HG03442 (cell line): ENCODE data around the gene ZSWIM9.

Source experiments
- ATAC-seq: cut with Tn5 transposase; IDR thresholded peaks from one replicate; pipeline ENCODE4 v1.9.1; 2021; ENCODE audit warnings: mild to moderate bottlenecking, moderate library complexity; ENCODE audit not compliant: unreplicated experiment

Gene ZSWIM9

DNA sequence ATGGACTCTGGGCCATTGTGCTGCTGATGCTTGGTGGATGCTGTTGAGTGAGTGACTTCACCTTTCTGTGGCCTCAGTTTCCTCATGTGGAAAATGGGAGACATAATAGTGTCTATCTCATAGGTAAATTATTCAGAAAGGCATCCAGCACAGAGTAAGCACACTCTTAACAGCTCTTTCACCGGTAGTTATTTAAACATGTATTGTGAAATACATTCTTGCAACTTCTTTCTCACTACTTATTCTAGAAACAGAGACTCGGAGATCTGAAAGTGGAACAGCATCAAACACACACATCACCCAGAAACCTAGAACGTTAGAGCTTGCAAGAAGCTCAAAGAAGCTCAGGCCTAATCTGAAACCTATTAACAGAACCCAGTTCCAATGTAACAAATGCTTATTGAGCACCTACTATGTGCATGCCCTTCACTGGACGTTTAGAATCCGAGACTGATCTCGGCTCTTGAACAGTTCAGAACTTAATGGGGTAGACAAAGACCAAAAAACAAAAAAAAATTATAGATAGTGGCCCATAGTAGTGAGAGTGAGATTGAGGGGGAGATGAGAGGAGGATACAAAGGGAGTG, 4.1 kb downstream of the ZSWIM9 start:
- no peak for ATAC-seq

DNA sequence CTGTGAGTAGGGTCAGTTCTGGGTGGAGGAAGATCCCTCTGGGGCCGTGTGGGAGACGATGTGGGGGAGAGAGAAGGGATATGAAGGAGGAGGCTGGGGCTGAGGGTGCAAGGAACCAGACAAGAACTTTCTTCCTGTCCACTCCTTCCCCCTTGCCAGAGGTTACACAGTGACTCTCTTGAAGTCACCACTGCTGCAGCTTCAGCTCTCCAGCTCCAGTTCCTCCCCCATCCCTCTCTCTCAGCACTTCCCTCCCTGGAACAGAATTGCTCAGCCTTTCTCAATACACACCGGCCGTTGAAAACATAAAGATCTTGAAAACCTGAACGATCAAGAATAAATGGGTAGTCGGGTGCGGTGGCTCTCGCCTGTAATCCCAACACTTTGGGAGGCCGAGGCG, 5.1 kb downstream of the ZSWIM9 start:
- ATAC-seq = no peak

DNA sequence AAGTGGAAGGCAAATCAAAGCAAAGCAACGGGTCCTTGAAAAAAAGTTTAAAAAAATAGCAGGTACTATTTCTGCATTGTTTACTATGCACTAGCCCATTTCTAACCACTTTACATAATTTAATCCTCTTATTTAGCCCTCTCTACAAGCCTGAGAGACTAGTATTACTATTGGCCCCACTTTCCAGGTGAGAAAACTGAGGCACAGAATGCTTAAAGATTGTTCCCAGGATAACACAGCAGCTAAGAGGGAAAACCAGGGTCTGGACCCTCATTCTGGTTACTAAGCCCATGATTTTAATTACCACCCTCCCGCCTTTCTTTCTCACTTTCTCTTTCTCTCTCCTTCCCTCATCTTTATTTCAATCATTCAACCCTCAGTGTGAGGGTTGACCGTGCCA, 5.7 kb downstream of the ZSWIM9 start:
- no peak for ATAC-seq

DNA sequence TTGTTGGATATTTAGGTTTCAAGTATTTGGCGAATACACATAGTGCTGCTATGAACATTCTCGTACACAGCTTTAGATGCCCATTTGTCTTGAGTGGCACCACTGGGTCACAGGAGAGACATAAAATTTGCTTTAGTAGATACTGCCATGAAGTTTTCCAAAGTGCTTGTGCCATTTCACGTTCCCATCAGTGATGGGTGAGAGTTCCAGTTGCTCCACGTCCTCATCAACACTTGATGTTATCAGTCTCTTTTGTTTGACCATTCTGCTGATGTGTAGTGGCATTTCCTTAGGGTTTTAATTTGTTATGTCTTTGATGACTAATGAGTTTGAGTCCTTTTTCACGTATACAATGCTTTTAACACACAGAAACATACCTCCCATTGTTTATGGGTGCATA, 11.0 kb downstream of the ZSWIM9 start:
- ATAC-seq = no peak

DNA sequence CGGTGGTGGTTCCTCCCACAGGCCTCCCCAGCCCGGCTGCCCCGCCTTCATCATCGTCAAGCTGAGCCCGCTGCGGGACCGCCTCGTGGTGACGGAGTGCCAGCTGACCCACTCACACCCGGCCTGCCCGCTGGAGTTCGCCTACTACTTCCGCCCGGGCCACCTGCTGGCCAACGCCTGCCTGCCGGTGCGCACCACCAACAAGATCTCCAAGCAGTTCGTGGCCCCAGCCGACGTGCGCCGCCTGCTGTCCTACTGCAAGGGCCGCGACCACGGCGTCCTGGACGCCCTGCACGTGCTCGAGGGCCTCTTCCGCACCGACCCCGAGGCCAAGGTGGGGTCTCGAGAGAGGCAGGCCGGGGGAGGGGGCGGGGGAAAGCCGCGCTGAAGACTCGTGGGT, 12.0 kb downstream of the ZSWIM9 start:
- no peak for ATAC-seq

DNA sequence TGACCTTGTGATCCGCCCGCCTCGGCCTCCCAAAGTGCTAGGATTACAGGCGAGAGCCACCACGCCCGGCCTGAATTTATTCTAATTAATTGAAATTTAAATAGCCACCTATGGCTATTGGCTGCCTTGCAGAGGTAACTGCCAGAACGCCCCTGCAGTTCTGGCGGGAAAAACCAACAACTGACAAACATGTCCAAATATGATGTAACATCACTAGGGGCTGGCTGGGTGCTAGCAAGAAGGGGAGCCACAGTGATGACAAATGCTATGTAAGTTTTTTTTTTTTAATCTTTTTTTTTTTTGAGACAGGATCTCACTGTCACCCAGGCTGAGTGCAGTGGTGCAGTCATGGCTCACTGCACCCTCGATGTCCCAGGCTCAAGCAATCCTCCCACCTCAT, 12.9 kb downstream of the ZSWIM9 start:
- no peak for ATAC-seq

DNA sequence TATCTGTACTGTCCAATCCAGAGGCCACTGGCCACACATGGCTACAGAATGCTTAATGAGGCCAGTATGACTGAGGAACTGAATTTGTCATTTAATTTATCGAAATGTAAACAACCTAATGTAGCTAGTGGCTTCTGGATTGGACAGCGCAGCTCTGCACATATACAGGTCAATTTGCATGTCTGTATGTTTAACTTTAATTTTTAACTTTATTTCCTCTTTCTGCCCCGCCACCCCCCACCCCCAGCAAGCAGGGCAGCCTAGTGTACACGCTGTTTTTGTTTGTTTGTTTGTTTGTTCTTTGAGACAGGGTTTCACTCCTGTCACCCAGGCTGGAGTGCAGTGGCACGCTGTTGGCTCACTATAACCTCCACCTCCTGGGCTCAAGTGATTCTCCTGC, 15.5 kb downstream of the ZSWIM9 start:
- ATAC-seq = no peak

DNA sequence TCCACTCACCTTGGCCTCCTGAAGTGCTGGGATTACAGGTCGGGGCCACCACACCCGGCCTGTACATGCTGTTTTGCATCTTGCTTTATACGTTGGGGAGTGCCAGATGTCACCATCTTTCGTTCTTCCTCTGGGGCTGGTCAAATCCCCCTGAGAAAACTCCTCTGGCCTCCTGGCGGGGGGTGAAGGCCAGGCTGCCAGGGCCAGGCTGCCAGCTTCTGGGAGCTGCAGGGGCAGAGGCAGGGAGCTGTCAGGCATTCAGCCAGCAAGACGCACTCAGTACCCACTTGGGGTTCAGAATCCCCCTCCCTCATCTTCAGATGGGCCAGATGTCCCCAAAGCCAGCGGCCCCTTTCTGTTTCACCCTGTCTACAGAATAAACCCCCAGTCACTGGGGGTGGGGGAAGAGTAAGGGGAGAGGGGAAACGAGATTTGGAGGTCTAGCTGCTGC, 16.1 kb downstream of the ZSWIM9 start:
- ATAC-seq = no peak

DNA sequence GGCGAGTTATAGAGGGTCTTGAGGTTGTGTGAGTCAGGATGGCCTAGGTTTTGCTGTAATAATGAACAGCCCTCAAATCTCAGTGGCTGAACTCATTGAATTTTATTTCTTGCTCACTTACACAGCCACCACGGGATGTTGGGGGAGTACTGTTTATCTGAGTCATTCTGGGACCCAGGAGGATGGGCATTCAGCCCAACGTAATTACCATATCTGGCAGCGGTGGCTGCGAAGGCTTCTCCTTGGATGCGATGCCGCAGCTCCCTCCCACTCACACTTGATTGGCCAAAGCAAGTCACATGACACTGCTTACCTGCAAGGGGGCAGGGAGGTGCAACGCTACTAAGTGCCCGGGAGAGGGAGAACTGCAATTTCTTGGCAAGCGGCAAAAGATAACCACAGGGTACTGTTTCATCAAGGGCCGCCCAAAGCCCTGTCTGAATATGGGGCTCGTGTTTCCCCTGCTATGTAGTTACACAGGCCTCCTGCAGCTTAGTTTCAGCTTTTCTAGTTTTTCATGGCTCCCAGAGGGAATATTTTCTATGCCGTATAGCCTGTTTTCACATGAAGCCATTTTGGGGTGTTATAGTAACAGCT, 19.9 kb downstream of the ZSWIM9 start:
- no peak for ATAC-seq

DNA sequence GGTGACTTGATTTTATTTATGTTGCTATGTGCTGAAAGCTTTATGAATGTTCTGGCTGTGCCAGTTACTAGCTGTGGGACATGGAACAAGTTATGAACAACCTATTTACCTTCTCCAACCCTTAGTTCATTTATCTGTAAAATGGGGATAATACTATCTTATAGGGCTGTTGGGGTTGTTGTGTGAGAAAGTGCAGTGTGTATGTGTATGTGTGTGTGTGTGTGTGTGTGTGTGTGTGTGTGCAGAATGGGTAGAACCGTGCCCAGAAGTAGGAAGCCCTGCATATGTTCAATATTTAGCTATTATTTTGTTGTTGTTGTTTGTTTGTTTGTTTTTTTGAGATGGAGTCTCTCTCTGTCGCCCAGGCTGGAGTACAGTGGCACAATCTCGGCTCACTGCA, 20.4 kb downstream of the ZSWIM9 start:
- ATAC-seq = no peak

DNA sequence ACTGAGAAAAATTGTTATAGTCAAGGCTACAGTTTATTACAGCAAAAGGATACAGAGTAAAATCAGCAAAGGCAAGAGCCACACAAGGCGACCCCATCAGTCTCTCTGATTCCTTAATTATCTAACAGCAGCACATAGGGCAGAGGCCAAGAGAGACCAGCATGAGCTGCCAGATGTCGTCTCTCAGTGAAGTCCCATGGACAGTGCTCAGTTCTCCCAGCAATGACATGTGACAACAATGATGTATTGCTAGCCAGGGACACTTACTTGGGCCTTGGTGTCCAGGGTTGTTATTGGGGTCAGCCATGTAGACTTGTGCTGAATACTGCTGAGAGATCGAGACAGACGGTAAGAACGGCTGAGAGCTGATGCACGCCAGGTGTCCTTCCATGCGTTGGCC, 22.3 kb downstream of the ZSWIM9 start:
- no peak for ATAC-seq

DNA sequence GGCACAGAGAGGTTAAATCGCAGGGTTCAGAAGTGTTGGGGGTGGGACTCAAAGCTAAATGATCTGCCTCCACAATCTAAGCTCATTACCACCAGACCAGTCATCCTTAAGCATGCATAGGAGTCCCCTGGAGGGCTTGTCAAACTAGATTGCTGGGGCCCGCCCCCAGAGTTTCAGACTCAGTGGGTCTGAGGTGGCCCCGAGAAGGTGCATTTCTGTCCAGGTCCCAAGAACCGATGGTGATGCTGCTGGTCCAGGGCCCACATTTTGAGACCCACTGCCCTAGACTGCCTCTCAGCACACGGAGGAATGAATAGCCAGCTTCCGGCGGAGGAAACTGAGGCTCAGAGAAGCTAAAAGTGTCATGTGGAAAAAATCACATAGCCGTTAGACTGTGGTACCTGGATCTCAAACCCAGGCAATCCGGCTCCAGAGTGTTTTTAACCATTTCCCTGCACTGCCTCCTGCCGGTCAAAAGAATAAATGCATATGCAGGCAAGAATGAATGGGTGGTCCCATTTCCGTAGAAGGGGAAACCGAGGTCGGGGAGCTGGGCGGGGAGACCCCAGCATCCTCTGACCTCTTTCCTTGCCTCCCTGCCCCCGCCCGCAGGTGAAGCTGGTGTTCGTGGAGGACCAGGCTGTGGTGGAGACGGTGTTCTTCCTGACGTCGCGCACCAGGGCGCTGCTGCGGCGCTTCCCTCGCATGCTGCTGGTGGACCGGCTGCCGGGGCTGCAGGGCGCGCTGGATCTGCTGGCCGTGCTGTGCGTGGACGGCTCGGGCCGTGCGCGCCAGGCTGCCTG, 23.8 kb downstream of the ZSWIM9 start:
- no peak for ATAC-seq

DNA sequence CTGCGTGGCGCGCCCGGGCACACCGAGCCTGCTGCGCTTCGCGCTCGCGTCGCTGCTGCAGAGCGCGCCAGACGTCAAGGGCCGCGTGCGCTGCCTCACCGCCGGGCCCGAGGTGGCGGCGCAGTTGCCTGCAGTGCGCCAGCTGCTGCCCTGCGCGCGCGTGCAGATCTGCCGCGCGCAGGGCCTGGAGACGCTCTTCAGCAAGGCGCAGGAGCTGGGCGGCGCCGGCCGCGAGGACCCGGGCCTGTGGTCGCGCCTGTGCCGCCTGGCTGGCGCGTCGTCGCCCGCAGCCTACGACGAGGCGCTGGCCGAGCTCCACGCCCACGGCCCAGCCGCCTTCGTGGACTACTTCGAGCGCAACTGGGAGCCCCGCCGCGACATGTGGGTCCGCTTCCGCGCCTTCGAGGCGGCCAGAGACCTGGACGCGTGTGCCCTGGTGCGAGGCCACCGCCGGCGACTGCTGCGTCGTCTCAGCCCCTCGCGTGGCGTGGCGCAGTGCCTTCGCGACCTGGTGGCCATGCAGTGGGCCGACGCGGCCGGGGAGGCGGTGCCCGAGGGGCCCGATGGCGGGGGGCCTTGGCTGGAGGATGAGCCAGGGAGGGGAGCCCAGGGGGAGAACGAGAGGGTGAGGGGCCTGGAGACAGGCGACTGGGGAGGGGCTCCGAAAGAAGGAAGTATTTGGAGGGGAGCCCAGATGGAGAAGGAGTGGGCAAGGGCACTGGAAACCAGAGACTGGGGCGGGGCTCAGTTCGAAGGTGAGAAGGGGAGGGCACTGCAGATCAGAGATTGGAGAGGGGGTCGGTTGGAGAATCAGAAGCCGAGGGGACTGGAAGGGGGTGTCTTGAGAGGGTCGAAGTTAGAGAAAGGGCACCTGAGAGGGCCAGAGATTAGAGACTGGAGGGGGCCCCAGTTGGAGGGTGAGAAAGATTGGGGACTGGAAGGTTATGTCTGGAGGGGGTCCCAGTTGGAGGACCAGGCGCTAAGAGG, 24.7 kb downstream of the ZSWIM9 start:
- ATAC-seq = no peak

DNA sequence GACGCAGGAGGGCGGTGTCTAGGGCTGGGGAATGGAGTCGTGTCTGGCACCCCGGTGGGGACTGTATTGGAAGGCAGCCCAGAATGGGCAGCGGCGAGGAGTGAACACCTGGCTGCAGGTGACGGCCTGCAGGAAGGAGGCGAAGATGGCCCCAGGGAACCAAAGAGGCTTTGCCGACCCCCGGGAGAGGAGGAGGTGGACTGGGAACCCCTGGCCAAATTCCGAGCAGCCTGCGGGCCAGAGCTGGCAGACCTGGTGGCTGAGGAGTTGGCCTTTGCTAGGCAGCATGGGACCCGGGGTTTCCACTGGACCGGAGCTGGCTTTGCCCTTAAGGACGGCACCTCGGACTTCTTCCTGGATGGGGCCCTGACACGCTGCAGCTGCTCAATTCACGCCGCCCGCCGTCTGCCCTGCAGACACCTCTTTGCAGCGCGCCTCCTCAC, 25.9 kb downstream of the ZSWIM9 start:
- no peak for ATAC-seq

DNA sequence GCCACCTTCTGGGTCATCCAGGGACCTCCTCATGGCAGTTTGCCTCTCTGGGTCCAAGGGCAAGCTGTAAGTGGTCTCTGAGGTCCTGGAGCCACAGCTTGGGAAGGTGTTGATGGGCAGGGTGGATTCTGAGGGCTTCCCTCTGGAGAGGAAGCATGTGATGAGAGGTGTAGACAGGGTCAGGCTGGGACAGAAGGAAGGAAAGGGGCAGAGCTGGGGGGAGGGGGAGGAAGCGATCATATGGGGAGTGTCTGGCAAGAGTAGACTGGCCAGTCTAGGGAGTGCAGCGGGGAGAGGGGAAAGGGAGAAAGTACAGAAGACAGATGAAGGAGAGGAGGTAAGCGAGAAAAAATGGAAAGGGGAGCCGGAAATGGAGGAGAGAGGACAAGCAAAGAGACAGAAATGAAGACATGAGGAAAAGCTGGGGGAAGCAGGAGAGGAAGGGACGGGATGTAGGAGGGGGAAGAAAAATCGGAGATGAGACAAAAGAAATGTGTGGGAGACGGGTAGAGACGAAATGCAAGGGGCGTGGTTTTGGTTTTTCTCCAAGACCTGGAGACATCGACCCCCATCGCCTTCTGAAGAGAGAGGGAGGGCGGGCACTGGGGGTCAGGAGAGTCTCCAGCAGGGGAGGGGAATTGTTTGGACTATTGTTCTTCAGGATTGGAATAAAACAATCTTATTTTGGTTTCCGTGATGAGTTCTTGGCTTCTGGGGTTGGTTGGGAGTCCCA, 26.6 kb downstream of the ZSWIM9 start:
- no peak for ATAC-seq

DNA sequence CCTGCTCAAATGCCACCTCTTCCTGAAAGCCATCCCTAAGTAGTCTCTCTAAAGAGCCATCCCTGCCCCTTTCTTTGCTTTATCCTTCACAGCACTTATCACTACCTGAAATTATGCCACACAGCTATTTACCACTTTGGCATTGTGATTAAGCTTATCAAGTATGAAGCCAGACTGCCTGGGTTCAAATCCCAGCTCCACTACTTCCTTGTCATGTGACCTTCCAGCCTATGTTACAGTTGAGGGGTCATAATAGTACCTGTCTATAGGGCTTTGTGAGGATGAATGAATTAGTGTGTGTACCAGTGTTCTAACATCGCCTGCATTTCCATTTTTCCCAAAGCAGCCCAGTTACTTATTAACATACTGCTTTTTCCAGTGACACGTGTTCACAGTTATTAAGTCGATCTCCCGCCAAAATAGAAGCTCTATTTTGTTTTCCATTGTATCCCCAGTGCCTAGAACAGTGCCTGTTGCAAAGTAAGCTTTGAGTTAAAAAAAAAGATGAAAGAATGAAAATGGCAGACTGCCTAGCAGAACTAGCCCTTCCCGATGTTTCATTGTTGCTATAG, 32.8 kb downstream of the ZSWIM9 start:
- no peak for ATAC-seq

DNA sequence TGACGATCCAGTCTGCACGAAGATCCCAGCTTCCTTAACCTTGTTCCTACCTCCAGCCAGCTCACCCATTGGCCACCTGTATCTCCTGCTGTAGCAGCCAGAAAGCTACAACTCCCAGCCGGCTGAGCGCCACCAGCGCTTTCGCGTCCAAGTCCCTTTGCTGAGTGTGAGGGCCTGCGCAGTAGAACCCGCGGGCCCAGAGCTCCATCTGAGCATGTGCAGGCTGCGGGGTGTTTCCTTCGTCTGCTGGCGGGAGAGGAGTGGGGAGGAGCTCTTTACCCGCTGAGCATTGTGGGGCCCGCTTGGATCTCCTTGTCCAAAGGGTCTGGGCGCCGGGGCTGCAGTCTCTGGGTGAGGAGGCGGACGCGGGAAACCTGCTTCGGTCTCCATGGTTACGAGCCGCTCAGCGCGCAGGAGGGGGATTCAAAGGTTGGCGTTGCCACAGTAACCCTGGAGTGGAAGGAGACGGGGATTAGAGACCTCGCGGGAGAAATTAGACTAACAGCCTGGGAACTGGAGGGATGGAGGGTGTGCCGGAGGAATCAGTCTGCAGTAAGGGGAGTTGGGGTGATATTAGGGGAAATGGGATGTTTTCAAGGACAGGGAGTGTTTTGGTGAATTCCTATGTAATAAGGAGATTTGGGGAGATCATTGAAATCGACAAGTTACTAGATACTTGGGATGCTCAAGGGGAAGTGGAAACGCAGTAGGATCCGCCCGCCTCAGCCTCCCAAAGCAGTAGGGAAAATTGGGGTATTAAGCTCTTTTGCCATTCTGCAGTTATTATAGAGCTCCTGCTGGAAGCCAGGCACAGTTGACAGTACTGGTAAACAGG, 33.5 kb downstream of the ZSWIM9 start:
- peak; percentile 83 for ATAC-seq

DNA sequence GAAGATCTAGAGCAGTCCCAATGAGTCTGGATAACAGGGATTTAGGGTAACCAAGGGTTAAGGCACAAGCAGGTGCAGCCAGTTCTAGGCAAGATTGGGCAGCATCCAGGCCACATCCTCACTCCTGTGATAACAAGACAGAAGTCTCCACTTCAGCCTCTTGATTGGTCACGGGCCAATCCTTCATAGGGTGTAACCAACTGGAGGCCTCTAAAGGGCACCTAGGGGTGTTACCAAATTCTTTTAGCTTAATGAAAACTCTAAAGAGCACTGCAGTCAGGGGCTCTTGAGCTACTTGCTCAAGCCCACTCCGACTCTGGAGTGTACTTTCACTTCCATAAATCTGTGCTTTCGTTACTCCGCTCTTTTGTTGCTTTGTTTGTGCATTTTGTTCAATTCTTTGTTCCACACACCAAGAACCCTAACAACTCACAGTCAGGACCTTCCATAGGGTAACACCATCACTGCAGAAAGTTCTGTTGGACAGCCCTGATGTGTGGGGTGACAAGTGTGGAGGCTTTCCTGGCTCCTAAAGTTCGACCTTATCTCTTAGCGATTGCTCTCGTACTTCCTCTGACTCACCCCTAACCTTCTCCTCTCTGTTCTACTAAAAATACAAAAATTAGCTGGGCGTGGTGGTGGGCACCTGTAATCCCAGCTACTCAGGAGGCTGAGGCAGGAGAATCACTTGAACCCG, 36.1 kb downstream of the ZSWIM9 start:
- no peak for ATAC-seq

DNA sequence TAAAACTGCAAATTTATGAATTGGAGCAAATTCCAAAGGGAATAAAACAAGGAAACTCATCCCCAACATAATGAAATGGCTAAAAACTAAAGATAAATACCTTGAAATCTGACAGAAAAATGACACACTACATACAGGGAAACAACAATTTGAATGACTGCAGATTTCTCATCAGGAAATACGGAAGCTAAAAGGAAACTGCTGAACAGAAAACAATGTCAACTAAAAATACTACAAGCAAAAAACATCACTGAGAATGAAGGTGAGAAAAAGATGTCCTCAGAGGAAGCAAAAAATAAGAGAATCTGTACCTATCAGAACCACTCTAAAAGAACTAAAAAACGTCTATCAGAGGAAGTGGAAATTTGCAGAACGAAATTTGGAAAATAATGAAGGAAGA, 39.5 kb downstream of the ZSWIM9 start:
- ATAC-seq = no peak
